ENCODE data around the gene TIMM23. TPM values are rescaled to one million over a fixed set of nuclear protein-coding genes. Genes with fewer than 3 reads are reported as not detected.
"Not testable (repeated sequence)": the region's sequence is repeated elsewhere in the genome, so short reads cannot be mapped to it uniquely, and the experiment has no call there.

The TIMM23 gene
- 10 to 100 TPM; 17.2 to 52.6 (median 35.9) TPM for total RNA-seq

- 0% methylated on average over 4 to 59 of the region's 60 CpGs for WGBS, 2 donors (ENCODE audit: low coverage in 1 of 2)
- Histone ChIP-seq H3K4me3 (peak within 1 kb of the TSS; percentile 70 to 81 (median 74)), H3K4me1 (peaks cover 0 to 25% (median 17%) of the 10 kb centered on the region in 4 donors), H3K27ac (peak within 1 kb of the TSS; percentile 77 to 86 (median 82))
- TF ChIP-seq POLR2AphosphoS5 (IDR thresholded peaks at IDR 0.05) (peak; percentile 79 to 84 (median 82)), POLR2A (IDR thresholded peaks at IDR 0.05) (peak; percentile 70)
- peak; percentile 90 for DNase-seq
- in situ Hi-C loops (cut with MboI; ENCODE audit: low pct_ligation_motif_present in 1 of 4, low pct_unique_long_range_greater_than_20kb in 1 of 4, low sequenced_read_pairs in 3 of 4); H3K36me3 ChIP-seq; intact Hi-C loops (cut with DNase I; ENCODE audit: low total_unique reads); H3K9me3 ChIP-seq; H3K27me3 ChIP-seq: not testable (repeated sequence)
These were observed at the start of gene TIMM23 for GRCh38 chr10:45972106-45972812. TSS of gene TIMM23 (plus strand) at chr10:45972489. CDS start at chr10:45972625, 136 bp downstream.

- intact Hi-C loops (cut with DNase I; ENCODE audit: low total_unique reads); H3K4me1 ChIP-seq; H3K27me3 ChIP-seq; H3K4me3 ChIP-seq; H3K36me3 ChIP-seq; in situ Hi-C loops (cut with MboI; ENCODE audit: low pct_ligation_motif_present in 1 of 4, low pct_unique_long_range_greater_than_20kb in 1 of 4, low sequenced_read_pairs in 3 of 4); H3K9me3 ChIP-seq; H3K27ac ChIP-seq; DNase-seq: not testable (repeated sequence)
- WGBS, 2 donors (ENCODE audit: low coverage in 1 of 2): 96 to 100% methylated on average over 1 of the region's 1 CpG
These were observed 45.5 kb upstream of the TIMM23 start for GRCh38 chr10:45926790-45927189.

GRCh38 chr10:45931305-45931704, 41.0 kb upstream of the TIMM23 start:
- H3K4me3 ChIP-seq; H3K27ac ChIP-seq; H3K27me3 ChIP-seq; DNase-seq; H3K9me3 ChIP-seq; intact Hi-C loops (cut with DNase I; ENCODE audit: low total_unique reads); in situ Hi-C loops (cut with MboI; ENCODE audit: low pct_ligation_motif_present in 1 of 4, low pct_unique_long_range_greater_than_20kb in 1 of 4, low sequenced_read_pairs in 3 of 4); H3K4me1 ChIP-seq; H3K36me3 ChIP-seq: not testable (repeated sequence)
- WGBS, 2 donors (ENCODE audit: low coverage in 1 of 2): 80 to 87% methylated on average over 2 to 4 of the region's 4 CpGs

- H3K4me1 ChIP-seq; H3K36me3 ChIP-seq; in situ Hi-C loops (cut with MboI; ENCODE audit: low pct_ligation_motif_present in 1 of 4, low pct_unique_long_range_greater_than_20kb in 1 of 4, low sequenced_read_pairs in 3 of 4); H3K9me3 ChIP-seq; H3K27me3 ChIP-seq; H3K27ac ChIP-seq; H3K4me3 ChIP-seq; DNase-seq; intact Hi-C loops (cut with DNase I; ENCODE audit: low total_unique reads): not testable (repeated sequence)
- WGBS, 2 donors (ENCODE audit: low coverage in 1 of 2): 80% methylated on average over 3 of the region's 3 CpGs; no CpG with 5 or more reads in 1 of the 2 donors
These were observed 37.5 kb upstream of the TIMM23 start for GRCh38 chr10:45934788-45935187.

- H3K9me3 ChIP-seq; in situ Hi-C loops (cut with MboI; ENCODE audit: low pct_ligation_motif_present in 1 of 4, low pct_unique_long_range_greater_than_20kb in 1 of 4, low sequenced_read_pairs in 3 of 4); H3K27ac ChIP-seq; H3K36me3 ChIP-seq; H3K4me1 ChIP-seq; DNase-seq; H3K27me3 ChIP-seq; intact Hi-C loops (cut with DNase I; ENCODE audit: low total_unique reads); H3K4me3 ChIP-seq: not testable (repeated sequence)
- 79 to 100% methylated on average over 1 to 2 of the region's 2 CpGs for WGBS, 2 donors (ENCODE audit: low coverage in 1 of 2)
These were observed 33.1 kb upstream of the TIMM23 start for GRCh38 chr10:45939176-45939697.

GRCh38 chr10:45941196-45941595, 31.1 kb upstream of the TIMM23 start:
- DNase-seq; H3K4me3 ChIP-seq; in situ Hi-C loops (cut with MboI; ENCODE audit: low pct_ligation_motif_present in 1 of 4, low pct_unique_long_range_greater_than_20kb in 1 of 4, low sequenced_read_pairs in 3 of 4); H3K9me3 ChIP-seq; H3K36me3 ChIP-seq; H3K4me1 ChIP-seq; H3K27me3 ChIP-seq; H3K27ac ChIP-seq; intact Hi-C loops (cut with DNase I; ENCODE audit: low total_unique reads): not testable (repeated sequence)
- WGBS, 2 donors (ENCODE audit: low coverage in 1 of 2): no CpG with 5 or more reads among the region's 1 CpG

- H3K4me1 ChIP-seq; H3K36me3 ChIP-seq; H3K9me3 ChIP-seq; H3K27ac ChIP-seq; H3K27me3 ChIP-seq; intact Hi-C loops (cut with DNase I; ENCODE audit: low total_unique reads); DNase-seq; in situ Hi-C loops (cut with MboI; ENCODE audit: low pct_ligation_motif_present in 1 of 4, low pct_unique_long_range_greater_than_20kb in 1 of 4, low sequenced_read_pairs in 3 of 4); H3K4me3 ChIP-seq: not testable (repeated sequence)
- 84 to 100% methylated on average over 2 to 4 of the region's 4 CpGs for WGBS, 2 donors (ENCODE audit: low coverage in 1 of 2)
These were observed 26.8 kb upstream of the TIMM23 start for GRCh38 chr10:45945476-45945875.

GRCh38 chr10:45947363-45947762, 24.9 kb upstream of the TIMM23 start:
- H3K4me3 ChIP-seq; H3K4me1 ChIP-seq; in situ Hi-C loops (cut with MboI; ENCODE audit: low pct_ligation_motif_present in 1 of 4, low pct_unique_long_range_greater_than_20kb in 1 of 4, low sequenced_read_pairs in 3 of 4); DNase-seq; H3K27me3 ChIP-seq; intact Hi-C loops (cut with DNase I; ENCODE audit: low total_unique reads); H3K27ac ChIP-seq; H3K9me3 ChIP-seq; H3K36me3 ChIP-seq: not testable (repeated sequence)
- WGBS, 2 donors (ENCODE audit: low coverage in 1 of 2): 93 to 97% methylated on average over 1 of the region's 1 CpG

GRCh38 chr10:45948801-45949200, 23.5 kb upstream of the TIMM23 start:
- H3K36me3 ChIP-seq: not testable (repeated sequence)

GRCh38 chr10:45954367-45954766, 17.9 kb upstream of the TIMM23 start:
- WGBS, 2 donors (ENCODE audit: low coverage in 1 of 2): 75 to 100% methylated on average over 2 of the region's 4 CpGs
- H3K27me3 ChIP-seq; intact Hi-C loops (cut with DNase I; ENCODE audit: low total_unique reads); H3K9me3 ChIP-seq; in situ Hi-C loops (cut with MboI; ENCODE audit: low pct_ligation_motif_present in 1 of 4, low pct_unique_long_range_greater_than_20kb in 1 of 4, low sequenced_read_pairs in 3 of 4); DNase-seq; H3K4me1 ChIP-seq; H3K4me3 ChIP-seq; H3K27ac ChIP-seq; H3K36me3 ChIP-seq: not testable (repeated sequence)

More at GRCh38 chr10:45948801-45949200, 23.5 kb upstream of the TIMM23 start:
- H3K27ac ChIP-seq; H3K9me3 ChIP-seq; H3K4me1 ChIP-seq; H3K4me3 ChIP-seq; H3K27me3 ChIP-seq; in situ Hi-C loops (cut with MboI; ENCODE audit: low pct_ligation_motif_present in 1 of 4, low pct_unique_long_range_greater_than_20kb in 1 of 4, low sequenced_read_pairs in 3 of 4); DNase-seq; intact Hi-C loops (cut with DNase I; ENCODE audit: low total_unique reads): not testable (repeated sequence)

GRCh38 chr10:45956634-45957033, 15.7 kb upstream of the TIMM23 start:
- H3K9me3 ChIP-seq; H3K36me3 ChIP-seq; DNase-seq; H3K27me3 ChIP-seq; H3K4me1 ChIP-seq; in situ Hi-C loops (cut with MboI; ENCODE audit: low pct_ligation_motif_present in 1 of 4, low pct_unique_long_range_greater_than_20kb in 1 of 4, low sequenced_read_pairs in 3 of 4); H3K27ac ChIP-seq; intact Hi-C loops (cut with DNase I; ENCODE audit: low total_unique reads); H3K4me3 ChIP-seq: not testable (repeated sequence)
- 83 to 86% methylated on average over 1 to 5 of the region's 6 CpGs for WGBS, 2 donors (ENCODE audit: low coverage in 1 of 2)
